Hematopoietic multipotent progenitor cell treated with erythropoietin and hydrocortisone succinate and interleukin-3 and kit ligand, for 17 days (in vitro differentiated cells): ENCODE measurements around the gene PRKCD.

ENCODE experiments used
- DNase-seq: peaks from one replicate; pipeline ENCODE4 v3.0.0-alpha.2; 2015; ENCODE audit warnings: low spot score

PRKCD gene

GRCh38 chr3:53170325-53171063 lies 9.5 kb downstream of the PRKCD start:
- DNase-seq: no peak

- no peak for DNase-seq
Measured at GRCh38 chr3:53171064-53171418, 10.0 kb downstream of the PRKCD start.

GRCh38 chr3:53171827-53172505 lies 11.0 kb downstream of the PRKCD start:
- no peak for DNase-seq

DNA sequence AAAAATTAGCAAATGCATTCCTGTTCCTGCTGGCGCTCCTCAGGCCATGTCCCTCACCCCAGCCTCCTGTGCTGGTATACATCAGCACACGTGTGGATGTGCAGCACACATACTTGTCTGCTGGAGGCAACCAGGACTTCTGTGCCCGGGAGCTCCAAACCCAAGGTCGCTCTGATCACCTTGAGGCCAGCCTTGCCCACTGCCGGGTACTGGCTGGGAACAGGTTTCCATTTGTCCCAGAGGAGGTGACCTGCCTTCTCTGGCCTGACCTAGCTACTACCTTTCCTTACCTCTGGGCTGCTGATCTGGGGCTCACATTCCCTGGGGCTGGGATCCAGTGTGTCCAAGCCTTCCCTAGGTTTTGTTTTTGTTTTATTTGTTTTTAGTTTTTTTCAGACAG lies 12.1 kb downstream of the PRKCD start:
- DNase-seq: no peak

DNA sequence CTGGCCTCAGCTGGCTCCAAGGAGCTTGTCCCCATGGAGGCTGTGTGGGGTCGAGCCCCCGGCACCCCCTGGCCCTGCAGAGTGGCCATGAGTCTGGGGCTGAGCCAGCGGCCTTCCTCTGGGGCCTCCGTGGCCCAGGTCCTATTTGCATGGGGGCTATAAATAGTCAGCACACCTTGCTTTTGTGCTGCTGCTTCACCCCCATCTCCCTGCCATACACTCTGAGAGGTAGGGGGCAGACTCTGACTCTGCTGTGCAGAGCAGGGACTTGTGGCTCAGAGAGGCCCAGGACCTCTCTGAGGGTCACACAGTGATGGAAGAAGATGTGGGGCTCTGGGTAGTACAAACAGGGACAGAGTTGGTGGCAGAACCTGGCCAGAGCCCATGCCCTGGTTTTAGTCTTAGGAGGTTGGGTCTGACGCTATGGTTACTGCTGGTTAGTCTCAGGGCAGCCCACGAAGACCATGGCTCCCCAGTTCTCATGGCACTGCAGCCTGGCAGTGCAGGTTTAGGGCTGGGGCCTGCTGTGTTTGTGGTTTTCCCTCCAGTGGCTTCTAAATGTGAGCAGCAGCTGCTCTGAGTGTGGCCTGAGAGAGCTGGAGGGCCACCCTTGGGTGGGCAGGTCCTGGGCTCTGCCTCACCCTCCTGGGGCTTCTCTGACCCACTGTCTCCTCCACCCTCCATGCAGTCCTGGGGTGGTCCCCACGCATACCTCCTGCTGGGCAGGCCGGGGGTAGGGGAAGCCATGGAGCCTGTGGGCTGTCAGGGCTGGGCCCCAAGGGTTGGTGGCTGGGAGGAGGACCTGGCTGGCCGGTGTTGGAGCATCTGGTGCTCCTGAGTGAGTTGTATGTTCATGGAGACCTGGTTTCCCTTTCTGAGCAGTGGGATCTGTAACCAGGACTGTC lies 13.6 kb downstream of the PRKCD start:
- DNase-seq: no peak

GRCh38 chr3:53175613-53176540 lies 14.9 kb downstream of the PRKCD start:
- DNase-seq: no peak

- no peak for DNase-seq
Measured at GRCh38 chr3:53178246-53178645, 17.2 kb downstream of the PRKCD start.

DNA sequence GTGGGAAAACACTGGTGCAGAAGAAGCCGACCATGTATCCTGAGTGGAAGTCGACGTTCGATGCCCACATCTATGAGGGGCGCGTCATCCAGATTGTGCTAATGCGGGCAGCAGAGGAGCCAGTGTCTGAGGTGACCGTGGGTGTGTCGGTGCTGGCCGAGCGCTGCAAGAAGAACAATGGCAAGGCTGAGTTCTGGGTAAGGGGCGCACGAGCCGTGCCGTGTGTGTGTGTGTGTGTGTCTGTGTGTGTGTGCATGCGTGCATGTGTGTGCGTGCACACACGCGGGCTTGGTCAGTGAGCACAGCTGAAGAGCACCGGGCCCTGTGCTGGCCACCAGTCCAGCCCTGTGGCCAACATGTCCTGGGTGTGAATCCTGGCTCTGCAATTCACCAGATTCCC lies 18.6 kb downstream of the PRKCD start:
- DNase-seq: no peak

DNA sequence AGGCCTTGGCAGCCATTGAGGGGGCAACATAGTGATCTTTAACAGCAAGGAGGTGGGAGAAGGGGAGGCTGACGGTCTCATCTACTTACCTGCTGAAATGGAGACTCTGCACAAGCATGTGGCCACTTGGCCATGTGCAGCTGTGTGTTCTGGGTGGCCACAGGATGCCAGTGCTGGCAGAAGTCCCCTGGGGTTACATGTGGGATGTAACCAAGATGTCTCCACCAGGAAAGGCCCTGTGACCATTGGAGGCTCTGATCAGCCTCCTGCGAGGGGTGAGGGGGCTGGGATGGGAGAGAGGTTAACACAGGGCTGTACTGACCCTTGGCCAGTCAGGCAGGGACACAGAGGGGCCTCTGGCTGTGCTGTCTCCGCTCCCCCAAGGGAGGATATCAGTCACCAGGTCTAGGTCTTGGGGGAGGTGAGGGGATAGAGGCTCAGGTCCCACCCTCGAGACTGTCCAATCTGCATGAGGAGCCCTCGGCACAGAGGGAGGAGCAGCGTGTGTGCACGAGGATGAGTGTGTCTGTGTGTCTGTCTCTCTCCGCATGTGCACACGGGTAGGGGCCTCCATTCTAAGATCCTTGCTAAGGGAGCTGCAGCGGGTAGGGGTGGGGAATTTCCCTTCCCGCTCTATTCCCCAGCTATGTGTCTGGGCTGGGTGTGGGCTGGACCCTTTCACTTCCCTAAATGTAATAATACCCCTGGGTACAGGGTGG lies 19.5 kb downstream of the PRKCD start:
- DNase-seq: no peak

DNA sequence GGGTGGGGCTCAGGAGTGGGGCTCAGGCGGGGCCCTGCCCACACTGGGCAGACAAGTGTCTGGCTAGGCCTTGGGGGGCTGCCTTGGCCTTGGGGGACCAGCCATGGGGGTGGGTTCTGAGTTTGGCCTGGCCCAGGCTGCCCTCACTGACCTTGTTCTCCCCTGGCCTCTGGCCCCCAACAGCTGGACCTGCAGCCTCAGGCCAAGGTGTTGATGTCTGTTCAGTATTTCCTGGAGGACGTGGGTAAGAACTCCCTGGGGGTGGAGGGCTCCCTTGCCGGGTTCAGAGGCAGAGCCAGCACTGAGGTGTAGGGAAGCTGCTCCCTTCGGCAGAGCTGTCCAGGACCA lies 20.0 kb downstream of the PRKCD start:
- no peak for DNase-seq

- no peak for DNase-seq
Measured at GRCh38 chr3:53181528-53181927, 20.5 kb downstream of the PRKCD start.

DNA sequence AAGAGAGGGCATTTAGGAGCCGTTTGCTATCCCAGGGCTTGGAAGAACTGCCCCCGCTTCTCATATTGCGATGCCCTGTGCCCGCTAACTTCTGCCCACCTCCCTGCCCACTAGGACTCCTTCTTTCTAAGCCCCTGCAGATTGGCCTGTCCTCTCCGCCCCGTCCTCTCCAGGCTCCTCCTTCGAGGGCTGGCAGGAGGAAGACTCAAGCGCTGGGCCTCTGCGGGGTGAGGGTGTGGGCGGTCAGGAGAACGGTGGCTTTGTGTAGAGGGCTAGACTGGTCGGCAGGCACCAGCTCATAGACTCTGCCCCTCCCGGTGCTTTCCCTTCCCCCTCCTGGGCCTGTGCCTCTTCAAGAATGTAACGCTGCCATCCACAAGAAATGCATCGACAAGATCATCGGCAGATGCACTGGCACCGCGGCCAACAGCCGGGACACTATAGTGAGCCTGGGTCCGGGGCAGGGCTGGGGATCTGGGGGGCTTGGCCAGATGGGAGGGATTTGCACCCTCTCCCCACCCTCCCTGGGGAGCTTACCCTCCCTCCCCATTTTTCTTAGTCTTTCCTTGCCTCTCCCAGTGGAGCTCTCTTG lies 21.9 kb downstream of the PRKCD start:
- DNase-seq: no peak

DNA sequence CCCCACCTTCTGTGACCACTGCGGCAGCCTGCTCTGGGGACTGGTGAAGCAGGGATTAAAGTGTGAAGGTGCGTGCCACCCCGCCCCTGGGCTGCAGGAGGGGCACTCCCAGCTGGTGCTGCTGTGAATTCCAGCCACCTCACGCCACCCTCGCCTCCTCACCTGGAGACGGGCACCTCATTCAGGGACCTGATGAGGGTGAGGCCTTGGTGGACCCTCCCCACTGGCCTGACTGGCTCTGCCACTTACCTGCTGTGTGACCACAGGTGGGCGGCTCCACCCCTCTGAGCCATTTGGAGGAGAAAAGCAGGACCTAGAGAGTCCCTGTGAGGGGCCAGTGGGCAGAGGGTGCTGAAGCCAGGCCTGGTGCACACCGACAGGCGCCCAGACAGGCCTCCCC lies 22.5 kb downstream of the PRKCD start:
- DNase-seq: no peak

- DNase-seq: no peak
Measured at GRCh38 chr3:53184701-53185100, 23.7 kb downstream of the PRKCD start.

DNA sequence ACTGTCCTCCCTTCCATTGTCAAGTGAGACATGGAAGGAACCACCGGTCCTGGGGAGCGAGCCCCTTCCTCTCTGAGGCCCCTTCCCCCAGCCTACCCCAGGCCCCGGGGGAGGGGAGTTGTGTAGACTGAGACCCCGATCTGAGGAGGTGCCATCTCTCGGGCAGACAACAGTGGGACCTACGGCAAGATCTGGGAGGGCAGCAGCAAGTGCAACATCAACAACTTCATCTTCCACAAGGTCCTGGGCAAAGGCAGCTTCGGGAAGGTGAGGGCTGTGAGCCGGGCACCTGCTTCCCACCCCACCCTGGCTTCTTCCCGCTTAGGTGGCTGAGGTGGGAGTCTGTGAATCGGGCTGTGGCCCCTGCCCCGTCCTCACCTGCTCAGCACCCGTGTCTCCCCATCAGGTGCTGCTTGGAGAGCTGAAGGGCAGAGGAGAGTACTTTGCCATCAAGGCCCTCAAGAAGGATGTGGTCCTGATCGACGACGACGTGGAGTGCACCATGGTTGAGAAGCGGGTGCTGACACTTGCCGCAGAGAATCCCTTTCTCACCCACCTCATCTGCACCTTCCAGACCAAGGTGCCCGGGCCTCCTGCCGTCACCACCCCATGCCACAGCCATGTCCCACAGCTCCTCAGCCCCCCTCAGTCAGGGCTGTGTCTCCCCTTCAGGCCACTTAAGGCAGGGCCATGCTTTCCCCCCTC lies 24.9 kb downstream of the PRKCD start:
- no peak for DNase-seq

DNA sequence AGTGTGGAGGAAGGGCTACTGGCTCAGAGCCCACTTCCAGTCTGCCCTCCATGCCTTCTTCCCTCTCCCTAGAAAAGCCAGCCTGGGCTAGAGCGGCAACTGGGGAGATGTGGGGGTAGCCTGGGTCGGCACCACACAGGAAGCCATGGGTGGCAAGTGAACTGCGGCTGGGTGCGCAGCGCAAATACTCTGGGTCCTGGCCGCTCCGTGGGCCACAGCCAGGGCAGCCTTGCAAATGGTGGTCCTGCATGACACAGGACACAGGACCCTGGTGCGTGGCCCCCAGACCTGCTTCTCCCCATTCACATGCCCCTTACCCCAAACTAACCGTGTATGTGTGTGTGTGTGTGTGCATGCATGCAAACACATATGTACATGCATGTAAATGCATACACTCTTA lies 25.7 kb downstream of the PRKCD start:
- DNase-seq: no peak

DNA sequence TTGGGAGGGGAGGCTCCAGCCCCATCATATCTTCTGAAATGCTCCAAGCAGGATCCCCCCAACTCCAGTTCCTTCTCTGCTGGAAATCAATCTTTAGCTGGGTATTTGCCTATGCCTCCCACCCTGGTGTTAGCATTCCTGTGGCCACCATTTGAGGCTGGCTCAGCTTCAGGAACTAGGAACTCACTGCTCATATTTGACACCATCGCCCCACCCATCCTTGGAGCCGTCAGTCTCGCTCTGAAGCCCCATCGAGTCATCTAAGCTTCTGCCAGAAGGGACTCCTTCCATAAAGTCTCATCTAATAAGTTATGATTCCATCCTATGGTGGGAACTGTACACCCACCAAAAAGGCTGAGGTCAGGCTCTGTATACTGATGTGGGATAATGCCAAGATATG lies 26.4 kb downstream of the PRKCD start:
- no peak for DNase-seq

GRCh38 chr3:53188136-53188685 lies 27.2 kb downstream of the PRKCD start:
- no peak for DNase-seq

GRCh38 chr3:53188720-53189119 lies 27.7 kb downstream of the PRKCD start:
- DNase-seq: no peak

DNA sequence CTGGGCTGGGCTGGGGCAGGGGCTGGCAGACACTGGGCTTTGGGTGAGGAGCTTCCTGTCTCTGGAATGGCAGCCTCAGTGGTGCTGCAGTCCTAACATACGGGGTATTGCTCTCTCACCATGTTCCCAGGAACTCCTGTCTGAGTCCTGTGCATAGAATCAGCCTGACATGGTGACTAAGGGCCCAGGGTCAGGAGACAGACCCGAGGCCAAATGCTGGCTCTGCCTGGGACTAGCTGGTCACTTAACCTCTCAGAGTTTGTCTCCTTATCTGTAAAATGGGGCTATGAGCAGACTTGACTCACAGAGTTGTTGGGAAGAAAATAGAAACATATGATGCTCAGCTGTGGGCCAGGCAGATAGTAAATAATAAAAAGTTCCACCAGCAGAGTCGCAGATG lies 28.3 kb downstream of the PRKCD start:
- no peak for DNase-seq
